Natural killer cell (primary cell): ENCODE data around the gene CEP70. TPM values are rescaled to one million over a fixed set of nuclear protein-coding genes. Genes with fewer than 3 reads are reported as not detected.
A peak's percentile ranks its signal among the peaks of the same experiment; 100 is the strongest.

Experiments
- ATAC-seq, 3 donors: fragments of 150-1000 bp in 2 of 3; fragments of 200-7000 bp in 1 of 3; cut with Tn5 transposase; 1 replicate in 1 of 3; 2 replicates in 2 of 3; pipeline ENCODE4 v1.10.0; 2021; ENCODE audit warnings: mild to moderate bottlenecking in 2 of 3, moderate library complexity in 2 of 3
- DNase-seq, 2 donors: peaks; one replicate each; pipeline versions ENCODE4 v3.0.0 to v3.0.0-alpha.2; 2013 to 2021; ENCODE audit warnings: mixed read lengths in 1 of 2
- H3K27ac ChIP-seq: one replicate; pipeline ENCODE4 v1.5.1; 2013; ENCODE audit warnings: mild to moderate bottlenecking, low read length
- H3K27me3 ChIP-seq: one replicate; pipeline ENCODE4 v1.6.1; 2013; ENCODE audit warnings: low read length; ENCODE audit not compliant: control insufficient read depth, insufficient read depth
- H3K36me3 ChIP-seq: one replicate; pipeline ENCODE4 v1.6.1; 2013; ENCODE audit warnings: low read length; ENCODE audit not compliant: control insufficient read depth, insufficient read depth
- H3K4me1 ChIP-seq: one replicate; pipeline ENCODE4 v1.6.1; 2013; ENCODE audit warnings: low read length; ENCODE audit not compliant: control insufficient read depth, insufficient read depth
- H3K4me3 ChIP-seq: one replicate; pipeline ENCODE4 v1.5.1; 2013; ENCODE audit warnings: low read length
- H3K9me3 ChIP-seq: one replicate; pipeline ENCODE4 v1.6.1; 2013; ENCODE audit warnings: low read length; ENCODE audit not compliant: control insufficient read depth, insufficient read depth
- H3K27ac Mint-ChIP-seq, 2 donors: one replicate each; pipeline ENCODE4 v1.8.0; 2022; ENCODE audit warnings: mild to moderate bottlenecking in 2 of 2, mixed read lengths in 2 of 2, moderate library complexity in 1 of 2
- H3K27me3 Mint-ChIP-seq, 2 donors: one replicate each; pipeline ENCODE4 v1.8.0; 2022; ENCODE audit warnings: low read depth in 2 of 2, mixed read lengths in 2 of 2
- H3K36me3 Mint-ChIP-seq: one replicate; pipeline ENCODE4 v1.8.0; 2022; ENCODE audit warnings: mixed read lengths
- H3K4me1 Mint-ChIP-seq, 2 donors: one replicate each; pipeline ENCODE4 v1.8.0; 2022; ENCODE audit warnings: mixed read lengths in 2 of 2
- H3K4me3 Mint-ChIP-seq: one replicate; pipeline ENCODE4 v1.8.0; 2022; ENCODE audit warnings: mild to moderate bottlenecking, moderate library complexity, mixed read lengths
- H3K9me3 Mint-ChIP-seq, 2 donors: one replicate each; pipeline ENCODE4 v1.8.0; 2022; ENCODE audit warnings: mixed read lengths in 2 of 2
- WGBS: methylation state at CpG from one replicate; pipeline ENCODE4 v1.1.7; 2013; ENCODE audit warnings: missing lambda C conversion rate; ENCODE audit not compliant: insufficient coverage; 5-methylcytosine and 5-hydroxymethylcytosine counted together
- intact Hi-C: fragments of 100-400 bp; cut with micrococcal nuclease; formaldehyde crosslinking; loops from one replicate; pipeline ENCODE4 v1.14.2; 2022
- total RNA-seq, 4 donors: library from RNA; stranded (reverse); fragments of 120-200 nt in 1 of 4; gene quantifications; one replicate each; pipeline versions ENCODE4 v1.2.3 to v1.2.4, GENCODE V29; 2013 to 2022
- TF ChIP-seq, protein P1 (sequence below): fragments of 200-600 bp; IDR thresholded peaks from one replicate; pipeline ENCODE4 v1.8.0; 2022; ENCODE audit warnings: antibody characterized with exemption

The CEP70 gene
- total RNA-seq, 3 donors from 2014 or later (not counting 1 experiment from before 2014, with no cell fraction given) = 17.0 to 23.9 (median 22.7) TPM

- no peak overlapping the region for H3K27ac ChIP-seq
- no peak for ATAC-seq
- TF ChIP-seq, protein P1, sequence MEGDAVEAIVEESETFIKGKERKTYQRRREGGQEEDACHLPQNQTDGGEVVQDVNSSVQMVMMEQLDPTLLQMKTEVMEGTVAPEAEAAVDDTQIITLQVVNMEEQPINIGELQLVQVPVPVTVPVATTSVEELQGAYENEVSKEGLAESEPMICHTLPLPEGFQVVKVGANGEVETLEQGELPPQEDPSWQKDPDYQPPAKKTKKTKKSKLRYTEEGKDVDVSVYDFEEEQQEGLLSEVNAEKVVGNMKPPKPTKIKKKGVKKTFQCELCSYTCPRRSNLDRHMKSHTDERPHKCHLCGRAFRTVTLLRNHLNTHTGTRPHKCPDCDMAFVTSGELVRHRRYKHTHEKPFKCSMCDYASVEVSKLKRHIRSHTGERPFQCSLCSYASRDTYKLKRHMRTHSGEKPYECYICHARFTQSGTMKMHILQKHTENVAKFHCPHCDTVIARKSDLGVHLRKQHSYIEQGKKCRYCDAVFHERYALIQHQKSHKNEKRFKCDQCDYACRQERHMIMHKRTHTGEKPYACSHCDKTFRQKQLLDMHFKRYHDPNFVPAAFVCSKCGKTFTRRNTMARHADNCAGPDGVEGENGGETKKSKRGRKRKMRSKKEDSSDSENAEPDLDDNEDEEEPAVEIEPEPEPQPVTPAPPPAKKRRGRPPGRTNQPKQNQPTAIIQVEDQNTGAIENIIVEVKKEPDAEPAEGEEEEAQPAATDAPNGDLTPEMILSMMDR = no peak
- no peak for DNase-seq
- no peak overlapping the region for H3K4me3 ChIP-seq
- no peaks in the 10 kb centered on the region for H3K27me3 ChIP-seq
- no peaks in the 10 kb centered on the region for H3K4me1 Mint-ChIP-seq
- H3K27me3 Mint-ChIP-seq = no peaks in the 10 kb centered on the region
- H3K27ac Mint-ChIP-seq = no peak overlapping the region
- intact Hi-C loops = no loop called here
- no peaks in the 10 kb centered on the region for H3K9me3 Mint-ChIP-seq
- H3K9me3 ChIP-seq = no peaks in the 10 kb centered on the region
- H3K4me3 Mint-ChIP-seq = no peak overlapping the region
- peaks cover 6% of the 10 kb centered on the region for H3K36me3 Mint-ChIP-seq
- H3K4me1 ChIP-seq = no peaks in the 10 kb centered on the region
- no peaks in the 10 kb centered on the region for H3K36me3 ChIP-seq
Measured at GRCh38 chr3:138624518-138624917, 30.5 kb upstream of the CEP70 start.

- Histone ChIP-seq H3K4me1 (no peaks in the 10 kb centered on the region), H3K36me3 (no peaks in the 10 kb centered on the region), H3K27me3 (no peaks in the 10 kb centered on the region), H3K9me3 (no peaks in the 10 kb centered on the region), H3K27ac (no peak overlapping the region), H3K4me3 (no peak overlapping the region)
- no peak overlapping the region for H3K4me3 Mint-ChIP-seq
- no peak overlapping the region for H3K27ac Mint-ChIP-seq
- WGBS = 97% methylated on average over 2 of the region's 4 CpGs
- no peak for ATAC-seq
- intact Hi-C loops = no loop called here
- no peaks in the 10 kb centered on the region for H3K27me3 Mint-ChIP-seq
- no peaks in the 10 kb centered on the region for H3K9me3 Mint-ChIP-seq
- H3K36me3 Mint-ChIP-seq = peaks cover 6% of the 10 kb centered on the region
- TF ChIP-seq, protein P1 = no peak
- H3K4me1 Mint-ChIP-seq = peaks cover 0 to 5% of the 10 kb centered on the region in 2 donors
- no peak for DNase-seq
Measured at GRCh38 chr3:138620431-138620830, 26.4 kb upstream of the CEP70 start.

- H3K27me3 ChIP-seq = no peaks in the 10 kb centered on the region
- intact Hi-C loops = no loop called here
- WGBS = 93% methylated on average over 1 of the region's 1 CpG
- H3K4me1 Mint-ChIP-seq = peaks cover 0 to 5% of the 10 kb centered on the region in 2 donors
- no peaks in the 10 kb centered on the region for H3K4me1 ChIP-seq
- no peaks in the 10 kb centered on the region for H3K9me3 ChIP-seq
- no peak overlapping the region for H3K4me3 ChIP-seq
- TF ChIP-seq, protein P1 = no peak
- no peaks in the 10 kb centered on the region for H3K27me3 Mint-ChIP-seq
- no peak overlapping the region for H3K27ac Mint-ChIP-seq
- H3K36me3 ChIP-seq = no peaks in the 10 kb centered on the region
- DNase-seq (no peak), ATAC-seq (no peak)
- no peak overlapping the region for H3K27ac ChIP-seq
- H3K9me3 Mint-ChIP-seq = no peaks in the 10 kb centered on the region
- H3K4me3 Mint-ChIP-seq = no peak overlapping the region
- H3K36me3 Mint-ChIP-seq = no peaks in the 10 kb centered on the region
Measured at GRCh38 chr3:138615462-138615861, 21.4 kb upstream of the CEP70 start.

GRCh38 chr3:138609898-138610266 is 15.8 kb upstream of the CEP70 start:
- peaks cover 7% of the 10 kb centered on the region for H3K36me3 Mint-ChIP-seq
- no peak for ATAC-seq
- peak overlapping the region; percentile 91 for H3K4me3 Mint-ChIP-seq

More at GRCh38 chr3:138609898-138610266, 15.8 kb upstream of the CEP70 start:
- peaks cover 0 to 4% of the 10 kb centered on the region in 2 donors for H3K27me3 Mint-ChIP-seq
- Histone ChIP-seq H3K4me3 (peak overlapping the region; percentile 69), H3K36me3 (no peaks in the 10 kb centered on the region), H3K4me1 (peaks cover 14% of the 10 kb centered on the region), H3K27ac (peak overlapping the region; percentile 85), H3K9me3 (peaks cover 4% of the 10 kb centered on the region), H3K27me3 (no peaks in the 10 kb centered on the region)
- H3K9me3 Mint-ChIP-seq = peaks cover 2 to 4% of the 10 kb centered on the region in 2 donors
- no peak for DNase-seq
- H3K4me1 Mint-ChIP-seq = peaks cover 17 to 22% of the 10 kb centered on the region in 2 donors
- peak overlapping the region; percentile 94 to 99 for H3K27ac Mint-ChIP-seq
- TF ChIP-seq, protein P1 = no peak
- intact Hi-C loops = loop anchor here (1.0 kb wide), 1 partner anchor 16 kb away; the partner anchor contains the start of gene CEP70
- 63% methylated on average over 6 of the region's 6 CpGs for WGBS
